Neutrophil (primary cell): ENCODE measurements around the gene TRPM2.

Experiments used
- H3K27ac ChIP-seq: fragments of 200-600 bp; sonication (generic); 2 replicates; pipeline ENCODE4 v1.5.1; 2016; ENCODE audit warnings: mild to moderate bottlenecking, moderate library complexity
- H3K27me3 ChIP-seq: fragments of 200-600 bp; sonication (generic); 2 replicates; pipeline ENCODE4 v1.6.0; 2016; ENCODE audit warnings: mild to moderate bottlenecking
- H3K36me3 ChIP-seq: fragments of 200-600 bp; sonication (generic); 2 replicates; pipeline ENCODE4 v1.5.1; 2017
- H3K4me1 ChIP-seq, 2 experiments: fragments of 200-600 bp in 1 of 2; sonication (generic) in 1 of 2; 1 replicate in 1 of 2; 2 replicates in 1 of 2; pipeline versions ENCODE4 v1.5.1 to v1.6.1; 2013 to 2016; ENCODE audit warnings: low read depth in 1 of 2, low read length in 1 of 2, mild to moderate bottlenecking in 1 of 2, moderate library complexity in 1 of 2; ENCODE audit not compliant: control insufficient read depth in 1 of 2, insufficient read depth in 1 of 2
- H3K4me3 ChIP-seq, 2 experiments: fragments of 200-600 bp in 1 of 2; sonication (generic) in 1 of 2; 1 replicate in 1 of 2; 2 replicates in 1 of 2; pipeline ENCODE4 v1.5.1; 2013 to 2016; ENCODE audit warnings: low read depth in 1 of 2, low read length in 1 of 2, mild to moderate bottlenecking in 1 of 2, moderate library complexity in 1 of 2
- H3K9me3 ChIP-seq: fragments of 200-600 bp; sonication (generic); 2 replicates; pipeline ENCODE4 v1.5.1; 2016
- CTCF ChIP-seq: fragments of 200-600 bp; sonication (generic); IDR thresholded peaks from 2 replicates; pipeline ENCODE4 v1.5.1; 2016; ENCODE audit warnings: antibody characterized with exemption

Gene TRPM2

GRCh38 chr21:44364151-44365053 lies 11.0 kb downstream of the TRPM2 start:
- Histone ChIP-seq H3K9me3 (no peaks in the 10 kb centered on the region), H3K27ac (peak overlapping the region; percentile 48), H3K36me3 (peaks cover 33% of the 10 kb centered on the region), H3K4me1 (peaks cover 49 to 50% of the 10 kb centered on the region in 2 experiments), H3K4me3 (no peak overlapping the region), H3K27me3 (no peaks in the 10 kb centered on the region)
- TF ChIP-seq CTCF = no peak

- H3K36me3 ChIP-seq = peaks cover 34% of the 10 kb centered on the region
- no peaks in the 10 kb centered on the region for H3K27me3 ChIP-seq
- H3K4me1 ChIP-seq = peaks cover 44 to 46% of the 10 kb centered on the region in 2 experiments
- no peak for TF ChIP-seq CTCF
- H3K9me3 ChIP-seq = no peaks in the 10 kb centered on the region
- H3K4me3 ChIP-seq = no peak overlapping the region
- no peak overlapping the region for H3K27ac ChIP-seq
Measured at GRCh38 chr21:44365251-44365966, 12.0 kb downstream of the TRPM2 start.

- no peak for TF ChIP-seq CTCF
- no peaks in the 10 kb centered on the region for H3K9me3 ChIP-seq
- H3K27ac ChIP-seq = no peak overlapping the region
- peaks cover 41% of the 10 kb centered on the region for H3K36me3 ChIP-seq
- no peaks in the 10 kb centered on the region for H3K27me3 ChIP-seq
- no peak overlapping the region for H3K4me3 ChIP-seq
- peaks cover 37 to 41% of the 10 kb centered on the region in 2 experiments for H3K4me1 ChIP-seq
Measured at GRCh38 chr21:44365967-44366585, 12.7 kb downstream of the TRPM2 start.

GRCh38 chr21:44366586-44367211 lies 13.3 kb downstream of the TRPM2 start:
- H3K9me3 ChIP-seq = no peaks in the 10 kb centered on the region
- H3K36me3 ChIP-seq = peaks cover 44% of the 10 kb centered on the region
- peaks cover 31 to 34% of the 10 kb centered on the region in 2 experiments for H3K4me1 ChIP-seq
- H3K4me3 ChIP-seq = no peak overlapping the region
- no peak overlapping the region for H3K27ac ChIP-seq
- no peaks in the 10 kb centered on the region for H3K27me3 ChIP-seq
- no peak for TF ChIP-seq CTCF

GRCh38 chr21:44368711-44369446 lies 15.5 kb downstream of the TRPM2 start:
- H3K4me1 ChIP-seq = peaks cover 26 to 35% of the 10 kb centered on the region in 2 experiments
- peaks cover 47% of the 10 kb centered on the region for H3K36me3 ChIP-seq
- H3K27ac ChIP-seq = peak overlapping the region; percentile 25
- H3K27me3 ChIP-seq = no peaks in the 10 kb centered on the region
- no peaks in the 10 kb centered on the region for H3K9me3 ChIP-seq
- TF ChIP-seq CTCF = no peak
- no peak overlapping the region for H3K4me3 ChIP-seq
